H1 (cell line): ENCODE data around the gene KERA. TPM values are rescaled to one million over a fixed set of nuclear protein-coding genes. Genes with fewer than 3 reads are reported as not detected.

Experiments used
- CTCF ChIA-PET: fragments of 300-600 bp; sonication (Branson Sonifier 250); formaldehyde crosslinking; loops from one replicate; lab custom pipeline; 2021; ENCODE audit not compliant: partially characterized antibody; lab: Charles Lee
- POLR2A ChIA-PET: fragments of 300-600 bp; sonication (Branson Sonifier 250); formaldehyde crosslinking; loops from one replicate; lab custom pipeline; 2021; ENCODE audit warnings: inconsistent platforms; ENCODE audit not compliant: partially characterized antibody; lab: Charles Lee
- DNase-seq, 2 experiments: peaks; one replicate each; pipeline versions ENCODE4 v3.0.0 to v3.0.0-alpha.2; 2010 to 2022; ENCODE audit warnings: low spot score in 2 of 2, low read depth in 1 of 2, mixed read lengths in 1 of 2
- FAIRE-seq: peaks from 2 replicates; lab custom pipeline; 2011; peaks lifted over from hg19 to GRCh38; lab: Jason Lieb, UNC
- H2AFZ ChIP-seq: 2 replicates; pipeline ENCODE4 v1.8.1; 2012; ENCODE audit warnings: low read length, inconsistent platforms
- H2AK5ac ChIP-seq: 2 replicates; pipeline ENCODE4 v1.6.1; 2013; ENCODE audit warnings: low read depth, low read length
- H2BK120ac ChIP-seq: replicated peaks from 2 replicates; pipeline ENCODE3; 2013; ENCODE audit warnings: low read depth, low read length, inconsistent platforms
- H2BK12ac ChIP-seq: 2 replicates; pipeline ENCODE4 v1.6.1; 2013; ENCODE audit warnings: low read depth, low read length
- H2BK15ac ChIP-seq: 2 replicates; pipeline ENCODE4 v1.6.1; 2013; ENCODE audit warnings: low read length
- H2BK20ac ChIP-seq: 2 replicates; pipeline ENCODE4 v1.6.1; 2013; ENCODE audit warnings: low read length
- H2BK5ac ChIP-seq: 2 replicates; pipeline ENCODE4 v1.6.1; 2013; ENCODE audit warnings: low read depth, low read length
- H3K14ac ChIP-seq: 2 replicates; pipeline ENCODE4 v1.6.1; 2013; ENCODE audit warnings: inconsistent platforms; ENCODE audit not compliant: insufficient read length
- H3K18ac ChIP-seq: 2 replicates; pipeline ENCODE4 v1.6.1; 2013; ENCODE audit warnings: low read length; ENCODE audit errors: extremely low read depth
- H3K23ac ChIP-seq: 2 replicates; pipeline ENCODE4 v1.6.1; 2013; ENCODE audit warnings: inconsistent platforms; ENCODE audit not compliant: insufficient read length
- H3K23me2 ChIP-seq: 2 replicates; pipeline ENCODE4 v1.6.1; 2013; ENCODE audit warnings: low read depth, low read length
- H3K27ac ChIP-seq: 2 replicates; pipeline ENCODE4 v1.6.1; 2011; ENCODE audit warnings: low read depth, low read length, inconsistent platforms
- H3K27me3 ChIP-seq, 4 experiments: replicated peaks in 1 of 4; 1 replicate in 1 of 4; 2 replicates in 3 of 4; pipeline versions ENCODE4 v1.6.1 to v1.8.1; 2011 to 2013; ENCODE audit warnings: low read length in 3 of 4, mild to moderate bottlenecking in 3 of 4, inconsistent platforms in 2 of 4, mixed read lengths in 2 of 4, moderate library complexity in 1 of 4; ENCODE audit not compliant: control insufficient read depth in 3 of 4, insufficient read depth in 3 of 4; ENCODE audit errors: extremely low read depth in 1 of 4
- H3K36me3 ChIP-seq, 4 experiments: 2 replicates each; pipeline versions ENCODE4 v1.6.1 to v1.8.1; 2011 to 2013; ENCODE audit warnings: mild to moderate bottlenecking in 4 of 4, low read length in 3 of 4, moderate library complexity in 2 of 4, control low read depth in 1 of 4, inconsistent platforms in 1 of 4; ENCODE audit not compliant: insufficient read depth in 4 of 4, control insufficient read depth in 2 of 4
- H3K4ac ChIP-seq: replicated peaks from 2 replicates; pipeline ENCODE3; 2013; ENCODE audit warnings: low read length, low read depth, mixed read lengths, inconsistent platforms; ENCODE audit not compliant: insufficient read length
- H3K4me1 ChIP-seq, 4 experiments: replicated peaks in 1 of 4; 1 replicate in 1 of 4; 2 replicates in 3 of 4; pipeline versions ENCODE4 v1.6.1 to v1.8.1; 2011 to 2013; ENCODE audit warnings: low read length in 3 of 4, inconsistent platforms in 2 of 4, mixed read lengths in 1 of 4; ENCODE audit not compliant: insufficient read depth in 4 of 4, control insufficient read depth in 3 of 4
- H3K4me2 ChIP-seq, 2 experiments: 2 replicates each; pipeline versions ENCODE4 v1.6.1 to v1.8.1; 2011 to 2013; ENCODE audit warnings: low read depth in 2 of 2, low read length in 2 of 2, control low read depth in 1 of 2, inconsistent platforms in 1 of 2, mild to moderate bottlenecking in 1 of 2; ENCODE audit not compliant: insufficient read depth in 1 of 2
- H3K4me3 ChIP-seq, 4 experiments: fragments of 200-600, 300-600 bp in 1 of 4; sonication (generic), shearing (Covaris generic), sonication (Bioruptor Twin) in 1 of 4; 2 replicates each; pipeline versions ENCODE4 v1.5.1 to v1.8.1; 2011 to 2016; ENCODE audit warnings: low read length in 4 of 4, low read depth in 3 of 4, control low read depth in 2 of 4, inconsistent platforms in 2 of 4, mild to moderate bottlenecking in 2 of 4, mixed read lengths in 1 of 4, moderate library complexity in 1 of 4; ENCODE audit not compliant: insufficient read depth in 2 of 4; ENCODE audit errors: extremely low read depth in 1 of 4
- H3K56ac ChIP-seq: replicated peaks from 2 replicates; pipeline ENCODE3; 2013; ENCODE audit warnings: low read depth, mild to moderate bottlenecking, mixed read lengths, low read length, inconsistent platforms; ENCODE audit not compliant: insufficient read length
- H3K79me1 ChIP-seq: 2 replicates; pipeline ENCODE4 v1.6.1; 2013; ENCODE audit warnings: low read depth, low read length, control low read depth
- H3K79me2 ChIP-seq, 2 experiments: 2 replicates each; pipeline versions ENCODE4 v1.6.1 to v1.8.1; 2012 to 2013; ENCODE audit warnings: low read length in 2 of 2, mild to moderate bottlenecking in 2 of 2, inconsistent platforms in 1 of 2; ENCODE audit not compliant: insufficient read depth in 2 of 2, control insufficient read depth in 1 of 2
- H3K9ac ChIP-seq, 4 experiments: replicated peaks in 1 of 4; 1 replicate in 1 of 4; 2 replicates in 3 of 4; pipeline versions ENCODE4 v1.6.1 to v1.8.1; 2011 to 2013; ENCODE audit warnings: low read depth in 3 of 4, low read length in 3 of 4, control low read depth in 2 of 4, mild to moderate bottlenecking in 2 of 4, moderate library complexity in 2 of 4, inconsistent platforms in 1 of 4; ENCODE audit errors: extremely low read depth in 1 of 4
- H3K9me3 ChIP-seq, 2 experiments: 2 replicates each; pipeline versions ENCODE4 v1.6.1 to v1.8.1; 2012 to 2013; ENCODE audit warnings: mild to moderate bottlenecking in 2 of 2, moderate library complexity in 2 of 2, control low read depth in 1 of 2, inconsistent platforms in 1 of 2, low read depth in 1 of 2, low read length in 1 of 2, mixed read lengths in 1 of 2; ENCODE audit not compliant: insufficient read depth in 2 of 2
- H4K20me1 ChIP-seq, 2 experiments: replicated peaks in 1 of 2; 2 replicates each; pipeline versions ENCODE3 to v1.8.1; 2011 to 2013; ENCODE audit warnings: inconsistent platforms in 2 of 2, low read length in 2 of 2, mild to moderate bottlenecking in 1 of 2; ENCODE audit not compliant: insufficient read depth in 2 of 2, control insufficient read depth in 1 of 2
- H4K5ac ChIP-seq: 2 replicates; pipeline ENCODE4 v1.6.1; 2013; ENCODE audit warnings: low read length, low read depth, mixed read lengths, inconsistent platforms; ENCODE audit not compliant: insufficient read length
- H4K8ac ChIP-seq: 2 replicates; pipeline ENCODE4 v1.8.0; 2013; ENCODE audit warnings: mild to moderate bottlenecking, moderate library complexity, low read length, inconsistent platforms; ENCODE audit not compliant: insufficient read depth; ENCODE audit errors: extremely low read depth
- H4K91ac ChIP-seq: replicated peaks from 2 replicates; pipeline ENCODE3; 2013; ENCODE audit warnings: low read length, mixed read lengths, inconsistent platforms; ENCODE audit not compliant: insufficient read length
- BCL11A ChIP-seq, 2 experiments: IDR thresholded peaks; one replicate each; pipeline ENCODE4 v1.6.1; 2011; ENCODE audit warnings: low read depth in 2 of 2, low read length in 2 of 2, mild to moderate bottlenecking in 2 of 2
- CBX5 ChIP-seq: fragments of 300-800, 300-1000 bp; sonication (generic); IDR thresholded peaks from 2 replicates; pipeline ENCODE4 v1.7.1; 2016; ENCODE audit warnings: antibody characterized with exemption, low read length, low read depth
- EGR1 ChIP-seq: IDR thresholded peaks from 2 replicates; pipeline ENCODE4 v1.6.1; 2011; ENCODE audit warnings: low read depth, low read length, borderline replicate concordance
- EP300 ChIP-seq, 2 experiments: IDR thresholded peaks; 1 replicate in 1 of 2; 2 replicates in 1 of 2; pipeline ENCODE4 v1.6.1; 2011 to 2012; ENCODE audit warnings: low read depth in 2 of 2, low read length in 2 of 2, mild to moderate bottlenecking in 2 of 2, borderline replicate concordance in 1 of 2, inconsistent platforms in 1 of 2, moderate library complexity in 1 of 2
- NANOG ChIP-seq: IDR thresholded peaks from 2 replicates; pipeline ENCODE4 v1.6.1; 2011; ENCODE audit warnings: low read length, low read depth, mild to moderate bottlenecking, inconsistent platforms; ENCODE audit not compliant: insufficient read depth, poor library complexity, severe bottlenecking
- POLR2AphosphoS5 ChIP-seq: IDR thresholded peaks from 2 replicates; pipeline ENCODE4 v1.6.1; 2011; ENCODE audit warnings: low read depth, low read length
- POU5F1 ChIP-seq: IDR thresholded peaks from 2 replicates; pipeline ENCODE4 v1.6.1; 2011; ENCODE audit warnings: low read depth, mild to moderate bottlenecking, low read length, moderate library complexity
- RXRA ChIP-seq: IDR thresholded peaks from 2 replicates; pipeline ENCODE4 v1.6.1; 2011; ENCODE audit warnings: low read depth, mild to moderate bottlenecking, low read length, moderate library complexity; ENCODE audit not compliant: insufficient read depth
- SIN3A ChIP-seq, 2 experiments: IDR thresholded peaks in 1 of 2; conservative IDR thresholded peaks in 1 of 2; 2 replicates each; pipeline ENCODE4 v1.6.1; 2011 to 2012; ENCODE audit warnings: low read length in 2 of 2, improper control_type of control experiment in 1 of 2, low read depth in 1 of 2, mild to moderate bottlenecking in 1 of 2
- SIRT6 ChIP-seq: IDR thresholded peaks from one replicate; pipeline ENCODE4 v1.7.1; 2012; ENCODE audit warnings: low read length, inconsistent platforms
- SP2 ChIP-seq: IDR thresholded peaks from 2 replicates; pipeline ENCODE4 v1.6.1; 2012; ENCODE audit warnings: mild to moderate bottlenecking, low read length, inconsistent platforms
- TBP ChIP-seq: IDR thresholded peaks from 2 replicates; pipeline ENCODE4 v1.6.1; 2011; ENCODE audit warnings: low read depth, low read length, improper control_type of control experiment
- USF2 ChIP-seq: IDR thresholded peaks from 2 replicates; pipeline ENCODE4 v1.6.1; 2011; ENCODE audit warnings: low read length, improper control_type of control experiment
- WGBS, 2 experiments: shearing (Covaris generic) in 1 of 2; methylation state at CpG; one replicate each; pipeline versions ENCODE4 v1.1.6 to v1.1.7; 2013 to 2015; ENCODE audit warnings: low lambda C conversion rate in 2 of 2, mixed read lengths in 2 of 2, inconsistent platforms in 1 of 2, low coverage in 1 of 2, missing lambda C conversion rate in 1 of 2; ENCODE audit not compliant: insufficient replicate concordance in 2 of 2, insufficient coverage in 1 of 2, insufficient read length in 1 of 2; ENCODE audit errors: extremely low coverage in 1 of 2, missing lambda C conversion rate in 1 of 2; 5-methylcytosine and 5-hydroxymethylcytosine counted together
- polyA plus RNA-seq, 7 experiments: library from polyadenylated mRNA; depleted of rRNA in 3 of 7; stranded (reverse) in 5 of 7; unstranded in 2 of 7; fragments of >200 nt in 5 of 7; fragments of 200-250 nt in 2 of 7; gene quantifications; 1 replicate in 5 of 7; 2 replicates in 1 of 7; 4 replicates in 1 of 7; pipeline versions ENCODE4 v1.2.1 to v1.2.3, GENCODE V29; 2011 to 2013; ENCODE audit warnings: missing spikeins in 2 of 7, mixed read lengths in 2 of 7
- total RNA-seq: library from RNA; stranded (reverse); fragmentation: NEBNext Ultra II Directional; extraction: Animal tissue kit (Norgen Biotek cat#: 25700); gene quantifications from 2 replicates; pipeline ENCODE4 v1.2.1, GENCODE V29; 2021

The KERA gene
- total and polyA plus RNA-seq, 2 of the 8 experiments (the other 6 are each of a cell fraction or from before 2014, with no cell fraction given) = not detected

GRCh38 chr12:91019455-91019854 lies 38.4 kb downstream of the KERA start:
- no peak overlapping the region for H2BK15ac ChIP-seq
- no peak overlapping the region for H3K56ac ChIP-seq
- ChIA-PET POLR2A (no interaction called here), CTCF (no interaction called here)
- no peaks in the 10 kb centered on the region for H3K23me2 ChIP-seq
- no peak overlapping the region for H2BK120ac ChIP-seq
- H4K91ac ChIP-seq = no peak overlapping the region
- no peak overlapping the region for H2AK5ac ChIP-seq
- DNase-seq (no peak), FAIRE-seq (no peak)
- no peaks in the 10 kb centered on the region for H3K79me1 ChIP-seq
- no peaks in the 10 kb centered on the region for H3K36me3 ChIP-seq
- H2BK12ac ChIP-seq = no peak overlapping the region
- no peak overlapping the region for H3K9ac ChIP-seq
- no peak overlapping the region for H3K4ac ChIP-seq
- no peak overlapping the region for H3K23ac ChIP-seq
- no peak overlapping the region for H2BK20ac ChIP-seq
- H3K9me3 ChIP-seq = 0 out of 4 replicates have a peak, but pooled peaks cover 0 to 3% of the 10 kb centered on the region in 2 experiments
- H3K4me3 ChIP-seq = no peak overlapping the region
- no peak overlapping the region for H2AFZ ChIP-seq
- no peak overlapping the region for H4K5ac ChIP-seq
- H3K27ac ChIP-seq = no peak overlapping the region
- 86% methylated on average over 4 of the region's 4 CpGs; no CpG with 5 or more reads in 1 of the 2 experiments for WGBS, 2 experiments
- H3K14ac ChIP-seq = no peak overlapping the region
- no peak overlapping the region for H3K18ac ChIP-seq
- no peaks in the 10 kb centered on the region for H3K27me3 ChIP-seq
- no peaks in the 10 kb centered on the region for H4K20me1 ChIP-seq
- no peaks in the 10 kb centered on the region for H3K4me1 ChIP-seq
- H4K8ac ChIP-seq = no peak overlapping the region
- H2BK5ac ChIP-seq = no peak overlapping the region
- H3K79me2 ChIP-seq = no peaks in the 10 kb centered on the region
- no peak overlapping the region for H3K4me2 ChIP-seq
- TF ChIP-seq EGR1 (no peak), CBX5 (no peak), USF2 (no peak), RXRA (no peak), EP300 (IDR thresholded peaks at IDR 0.05; ENCODE audit: borderline replicate concordance in 1 of 2, low read depth in 2 of 2, low read length in 2 of 2) (no peak), TBP (no peak), NANOG (no peak), SIN3A (conservative IDR thresholded peaks at IDR 0.05 in 1 of 2, IDR thresholded peaks at IDR 0.05 in 1 of 2; ENCODE audit: low read depth in 1 of 2, low read length in 2 of 2) (no peak), SIRT6 (no peak), POU5F1 (no peak), POLR2AphosphoS5 (no peak), BCL11A (IDR thresholded peaks at IDR 0.05; ENCODE audit: low read depth in 2 of 2, low read length in 2 of 2) (no peak), SP2 (no peak)
